Myocyte (in vitro differentiated cells): ENCODE results near the gene GBA3. TPM values are rescaled to one million over a fixed set of nuclear protein-coding genes. Genes with fewer than 3 reads are reported as not detected.

Experiments
- DNase-seq: peaks from one replicate; pipeline ENCODE4 v3.0.0-alpha.2; 2012; ENCODE audit warnings: low read depth
- polyA plus RNA-seq: library from polyadenylated mRNA; unstranded; fragments of >200 nt; gene quantifications from one replicate; pipeline ENCODE4 v1.2.1, GENCODE V29; 2012; ENCODE audit warnings: missing spikeins
- total RNA-seq: library from RNA; depleted of rRNA; stranded (reverse); fragments of >200 nt; gene quantifications from 2 replicates; pipeline ENCODE4 v1.2.3, GENCODE V29; 2014

The GBA3 gene
- not detected in 2 replicates for total RNA-seq
- not detected for polyA plus RNA-seq

- no peak for DNase-seq
Observed at GRCh38 chr4:22692736-22693135, at the start of gene GBA3. Gene GBA3, plus strand, starts transcription at chr4:22692937.

- DNase-seq: no peak
Observed at GRCh38 chr4:22643952-22644351, 48.8 kb upstream of the GBA3 start.

GRCh38 chr4:22645481-22646182 lies 47.1 kb upstream of the GBA3 start:
- no peak for DNase-seq

GRCh38 chr4:22648996-22649395 lies 43.7 kb upstream of the GBA3 start:
- DNase-seq: no peak

GRCh38 chr4:22650771-22651170 lies 42.0 kb upstream of the GBA3 start:
- no peak for DNase-seq

GRCh38 chr4:22653752-22654151 lies 39.0 kb upstream of the GBA3 start:
- DNase-seq: no peak

- no peak for DNase-seq
Observed at GRCh38 chr4:22661443-22661842, 31.3 kb upstream of the GBA3 start.

DNA sequence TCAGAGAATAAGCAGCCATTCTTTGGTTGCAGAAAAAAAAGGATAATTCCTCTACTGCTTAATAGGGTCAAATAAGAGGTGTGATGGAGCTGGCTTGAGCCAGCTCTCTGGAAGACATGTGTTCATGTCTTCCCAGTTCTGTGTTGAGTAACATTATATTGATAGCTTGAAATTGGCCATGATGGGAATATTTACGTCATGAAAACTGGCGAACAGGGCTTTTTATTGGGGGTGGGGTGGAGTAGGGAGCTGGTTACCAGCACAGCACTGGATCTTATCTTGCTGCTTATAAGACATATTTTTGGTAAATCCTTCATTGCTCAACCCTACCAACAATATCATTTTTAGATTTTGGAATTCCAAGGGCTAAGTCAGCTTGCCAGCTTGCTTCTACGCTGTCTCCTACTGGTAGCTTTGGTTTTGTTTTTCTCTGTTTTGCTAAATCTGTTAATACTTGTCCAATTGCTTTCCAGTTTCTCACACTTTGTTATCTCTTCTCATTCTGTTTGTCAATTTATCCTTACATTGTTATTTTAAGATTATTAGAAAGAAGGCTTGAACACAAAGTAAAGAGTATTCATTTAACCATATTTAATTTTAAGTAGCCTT lies 25.3 kb upstream of the GBA3 start:
- DNase-seq: no peak

DNA sequence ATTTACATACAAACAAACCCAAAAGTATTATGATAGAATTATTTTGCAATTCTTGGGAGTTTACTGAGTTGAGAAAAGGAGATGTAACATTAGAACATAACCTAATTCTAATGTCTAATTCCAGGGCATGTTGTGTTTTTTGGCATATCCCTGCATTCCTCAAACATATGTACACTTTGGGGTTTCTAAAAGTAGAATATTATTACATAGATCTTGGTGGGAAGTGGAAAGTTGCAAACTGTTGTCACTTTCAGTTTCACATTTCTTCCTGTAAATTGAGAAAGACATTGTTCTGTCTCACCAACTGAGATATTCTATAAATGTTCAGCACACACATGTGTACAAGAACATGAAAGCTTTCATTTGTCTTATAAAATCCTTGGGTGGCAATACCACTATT lies 24.4 kb upstream of the GBA3 start:
- no peak for DNase-seq

DNA sequence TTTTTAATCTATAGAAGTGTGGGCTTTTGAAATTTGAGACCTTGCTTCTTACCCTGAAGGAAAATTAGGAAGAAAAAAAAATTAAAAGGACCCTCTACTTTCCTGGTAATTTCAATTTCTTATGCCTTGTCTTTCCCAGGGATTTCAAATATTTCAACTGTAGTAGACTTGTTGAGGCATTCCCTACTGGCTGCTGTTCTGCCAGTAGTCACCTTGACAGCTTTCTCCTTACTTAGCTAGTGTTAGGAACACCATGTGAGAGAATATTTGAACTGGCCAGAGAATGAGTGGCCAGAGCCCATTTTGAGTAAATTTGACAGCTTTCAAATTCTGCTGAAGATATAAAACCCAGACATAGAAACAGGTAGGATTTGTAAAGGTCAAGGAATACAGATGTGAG lies 24.0 kb upstream of the GBA3 start:
- no peak for DNase-seq

DNA sequence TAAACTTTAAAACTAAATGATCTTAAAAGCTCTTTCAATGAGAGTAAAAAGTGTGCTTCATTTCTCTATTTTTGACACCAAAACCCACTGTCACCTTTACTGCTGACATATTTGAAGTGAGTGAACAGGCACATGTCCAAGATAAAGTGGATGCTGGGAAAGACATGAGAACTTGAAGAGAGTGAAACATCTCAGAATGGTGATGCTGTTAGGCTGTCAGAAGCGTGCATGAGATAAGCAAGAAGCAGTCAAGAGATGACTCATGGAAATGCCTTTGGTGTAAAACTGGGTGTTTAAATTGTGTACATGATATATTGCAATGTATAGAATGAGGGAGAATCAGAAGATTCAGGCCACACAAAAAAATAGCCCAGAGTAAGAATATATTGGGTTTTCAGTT lies 21.8 kb upstream of the GBA3 start:
- no peak for DNase-seq

- DNase-seq: no peak
Observed at GRCh38 chr4:22672519-22672918, 20.2 kb upstream of the GBA3 start.

- no peak for DNase-seq
Observed at GRCh38 chr4:22672944-22673343, 19.8 kb upstream of the GBA3 start.

- no peak for DNase-seq
Observed at GRCh38 chr4:22674700-22675099, 18.0 kb upstream of the GBA3 start.

DNA sequence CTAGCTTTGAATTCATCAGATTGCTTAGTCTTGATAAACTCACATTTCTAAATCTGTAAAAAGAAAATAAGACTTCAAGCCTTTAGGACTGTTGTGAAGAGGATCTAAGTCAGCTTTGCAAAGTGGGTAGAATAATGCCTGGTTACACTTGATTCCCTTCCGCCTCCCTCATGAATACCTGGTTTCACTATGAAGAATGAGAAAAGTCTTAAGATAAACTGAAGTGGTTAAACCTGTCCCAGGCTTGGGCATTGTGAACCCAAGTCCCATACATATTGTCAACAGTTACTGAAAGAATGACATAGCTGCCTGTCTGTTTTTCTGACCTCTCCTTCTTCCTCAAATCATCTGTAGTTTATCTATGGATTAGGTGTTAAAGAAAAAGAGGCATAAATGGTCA lies 16.7 kb upstream of the GBA3 start:
- no peak for DNase-seq

DNA sequence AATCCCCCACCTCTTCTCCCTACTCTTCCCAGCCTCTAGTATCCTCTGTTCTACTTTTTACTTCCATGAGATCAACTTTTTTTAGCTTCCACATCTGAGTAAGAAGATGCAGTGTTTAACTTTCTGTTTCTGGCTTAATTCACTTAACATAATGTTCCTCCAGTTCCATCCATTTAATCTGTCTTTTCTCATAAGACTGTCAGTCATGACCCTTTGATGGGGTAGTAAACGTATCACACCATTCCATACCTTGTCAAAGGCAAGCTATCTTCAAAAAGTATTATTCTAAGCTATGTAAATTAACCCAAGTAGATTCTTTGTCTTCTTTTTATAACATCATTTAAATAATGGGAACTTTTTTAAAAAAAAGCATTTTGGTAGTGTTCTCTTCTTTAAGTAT lies 15.0 kb upstream of the GBA3 start:
- DNase-seq: no peak

GRCh38 chr4:22678940-22679854 lies 13.5 kb upstream of the GBA3 start:
- DNase-seq: peak; percentile 76

- no peak for DNase-seq
Observed at GRCh38 chr4:22680065-22680642, 12.6 kb upstream of the GBA3 start.

- DNase-seq: no peak
Observed at GRCh38 chr4:22683726-22684125, 9.0 kb upstream of the GBA3 start.

DNA sequence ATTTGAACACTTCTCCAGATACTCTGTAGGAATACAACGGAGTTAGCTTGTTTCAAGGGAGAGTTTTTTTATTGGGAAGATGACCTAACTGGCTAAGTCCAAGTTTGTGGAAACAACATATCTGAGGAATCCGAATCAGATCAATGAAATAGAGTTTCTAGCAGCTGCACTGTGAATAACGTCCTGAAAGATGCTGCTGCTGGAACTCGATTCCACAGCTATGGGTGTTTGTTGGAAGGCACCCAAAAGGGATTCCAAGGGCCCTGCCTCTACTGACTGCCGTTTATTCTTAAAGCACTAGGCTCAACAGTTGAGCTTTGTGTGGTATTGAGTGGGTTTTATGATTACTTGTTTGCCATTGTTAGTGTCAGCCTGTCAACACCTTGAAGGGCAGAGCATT lies 6.6 kb upstream of the GBA3 start:
- peak; percentile 61 for DNase-seq

GRCh38 chr4:22688236-22688635 lies 4.5 kb upstream of the GBA3 start:
- peak; percentile 12 for DNase-seq

DNA sequence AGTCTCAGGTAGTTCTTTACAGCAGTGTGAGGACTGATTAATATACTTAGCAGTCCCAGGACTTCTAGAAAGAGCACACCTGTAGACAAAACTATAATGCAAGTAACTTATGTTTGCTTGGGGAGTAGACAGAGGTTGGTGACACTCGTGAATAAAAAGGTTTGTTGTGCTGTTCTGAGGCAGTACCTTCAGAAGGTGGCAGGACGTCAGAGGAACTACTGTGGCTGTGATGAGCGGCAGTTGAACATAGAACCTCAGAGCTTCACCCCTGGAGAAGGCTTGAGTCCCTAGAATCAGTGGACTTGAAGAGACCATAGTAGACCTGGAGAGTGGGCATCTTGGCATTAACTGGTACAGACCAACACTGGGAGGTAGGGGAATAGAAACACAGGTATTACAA lies 3.3 kb upstream of the GBA3 start:
- no peak for DNase-seq
